Spleen (tissue), 11 donors: ENCODE results near the gene NEURL1. TPM values are rescaled to one million over a fixed set of nuclear protein-coding genes. Genes with fewer than 3 reads are reported as not detected.

Experiments used
- DNase-seq: peaks from one replicate; pipeline ENCODE4 v3.0.0-alpha.2; 2020
- H3K27ac ChIP-seq, 8 donors: fragments of 200-600 bp; sonication (generic) in 7 of 8; 1 replicate in 4 of 8; 2 replicates in 4 of 8; pipeline versions ENCODE4 v1.5.0 to v1.8.0; 2016 to 2021; ENCODE audit warnings: inconsistent platforms in 4 of 8, mild to moderate bottlenecking in 4 of 8, moderate library complexity in 1 of 8
- H3K27me3 ChIP-seq, 7 donors: fragments of 200-600 bp; sonication (generic) in 6 of 7; replicated peaks in 1 of 7; 1 replicate in 4 of 7; 2 replicates in 3 of 7; pipeline versions ENCODE4 v1.5.0 to v1.8.0; 2016 to 2021; ENCODE audit warnings: inconsistent platforms in 3 of 7, mild to moderate bottlenecking in 1 of 7
- H3K36me3 ChIP-seq, 6 donors: fragments of 200-600 bp; sonication (generic) in 5 of 6; 1 replicate in 4 of 6; 2 replicates in 2 of 6; pipeline versions ENCODE4 v1.5.0 to v1.8.0; 2016 to 2021; ENCODE audit warnings: inconsistent platforms in 2 of 6
- H3K4me1 ChIP-seq, 6 donors: fragments of 200-600 bp; sonication (generic) in 5 of 6; 1 replicate in 3 of 6; 2 replicates in 3 of 6; pipeline versions ENCODE4 v1.5.0 to v1.8.0; 2016 to 2021; ENCODE audit warnings: inconsistent platforms in 3 of 6
- H3K4me3 ChIP-seq, 8 donors: fragments of 200-600 bp; sonication (generic) in 7 of 8; 1 replicate in 4 of 8; 2 replicates in 4 of 8; pipeline versions ENCODE4 v1.5.0 to v1.8.0; 2016 to 2021; ENCODE audit warnings: inconsistent platforms in 4 of 8, mild to moderate bottlenecking in 4 of 8, moderate library complexity in 2 of 8
- H3K9me3 ChIP-seq, 8 donors: fragments of 200-600 bp; sonication (generic) in 7 of 8; 1 replicate in 4 of 8; 2 replicates in 4 of 8; pipeline versions ENCODE4 v1.5.0 to v1.8.0; 2016 to 2021; ENCODE audit warnings: inconsistent platforms in 4 of 8
- CTCF ChIP-seq, 11 experiments: fragments of 200-600 bp in 7 of 11; fragments of 450-650 bp in 4 of 11; sonication (generic) in 4 of 11; IDR thresholded peaks in 8 of 11; conservative IDR thresholded peaks in 3 of 11; 1 replicate in 7 of 11; 2 replicates in 4 of 11; pipeline versions ENCODE4 v1.4.0 to v1.8.0; 2016 to 2021; ENCODE audit warnings: antibody characterized with exemption in 11 of 11, inconsistent platforms in 4 of 11, mild to moderate bottlenecking in 1 of 11
- POLR2A ChIP-seq, 3 donors: fragments of 450-650 bp; IDR thresholded peaks; one replicate each; pipeline ENCODE4 v1.5.1; 2017; ENCODE audit warnings: antibody characterized with exemption in 3 of 3, mild to moderate bottlenecking in 1 of 3
- POLR2AphosphoS5 ChIP-seq, 3 donors: sonication (generic); formaldehyde crosslinking; IDR thresholded peaks; one replicate each; pipeline ENCODE4 v1.5.1; 2017; ENCODE audit warnings: antibody characterized with exemption in 3 of 3
- WGBS, 5 donors: extraction: QIAGEN DNeasy Blood & Tissue Kit in 3 of 5; methylation state at CpG; one replicate each; pipeline versions ENCODE4 v1.1.5 to v1.1.7; 2013 to 2018; 5-methylcytosine and 5-hydroxymethylcytosine counted together
- intact Hi-C: fragments of 100-400 bp; cut with DNase I; formaldehyde crosslinking; loops from one replicate; pipeline ENCODE4 v1.15.0; 2023; ENCODE audit warnings: low total_unique reads
- polyA plus RNA-seq, 3 donors: library from polyadenylated mRNA; stranded (reverse); fragments of 200-250 nt; gene quantifications; one replicate each; pipeline ENCODE4 v1.2.1, GENCODE V29; 2013
- total RNA-seq, 7 donors: library from RNA; depleted of rRNA in 3 of 7; stranded (reverse); fragments of >200 nt in 3 of 7; fragmentation: NEBNext Ultra II Directional in 4 of 7; extraction: Animal tissue kit (Norgen Biotek cat#: 25700) in 4 of 7; gene quantifications; one replicate each; pipeline versions ENCODE4 v1.1.0 to v1.2.1, GENCODE V29; 2016 to 2021
- donor health status: healthy with polysubstance abuse.
- donor health status: DM: no; HTN: no; CAD: no; lungs with moderate emphysema.
- donor health status: DM: no; HTN: no; CAD: no.
- donor health status: Bipolar disorder and iron deficiency.
- donor health status: healthy.
- donor health status: DM: no; HTN: no; CAD: no.
- donor health status: DM: yes; HTN: yes; CAD: no.

The NEURL1 gene
- total and polyA plus RNA-seq, 10 donors, result 0.43 to 3.6 (median 2.3) TPM

- DNase-seq, result no peak
- WGBS, 5 donors, result 82 to 93% (median 85%) methylated on average over 6 of the region's 6 CpGs
These were observed 103.5 kb downstream of the NEURL1 start for GRCh38 chr10:103597003-103597402.

GRCh38 chr10:103598654-103599115, 105.2 kb downstream of the NEURL1 start:
- Histone ChIP-seq H3K4me3 (no peak overlapping the region), H3K4me1 (peaks cover 0 to 10% (median 4%) of the 10 kb centered on the region in 6 donors), H3K9me3 (no peaks in the 10 kb centered on the region), H3K27ac (no peak overlapping the region), H3K27me3 (no peaks in the 10 kb centered on the region), H3K36me3 (peaks cover 0 to 38% (median 19%) of the 10 kb centered on the region in 6 donors)
- WGBS, 5 donors, result 59 to 75% (median 70%) methylated on average over 7 of the region's 7 CpGs
- TF ChIP-seq CTCF (IDR thresholded peaks at IDR 0.05 in 8 of 11, conservative IDR thresholded peaks at IDR 0.05 in 3 of 11) (peak in 8 of 11 experiments; percentile 23 to 59 (median 48)), POLR2A (IDR thresholded peaks at IDR 0.05) (no peak), POLR2AphosphoS5 (IDR thresholded peaks at IDR 0.05) (peak in 1 of 3 donors; percentile 11)
- DNase-seq, result no peak
- intact Hi-C loops, result loop anchor here (5.0 kb wide), 1 partner anchor 89 kb away; no protein-coding TSS in a partner anchor

More at GRCh38 chr10:103597003-103597402, 103.5 kb downstream of the NEURL1 start:
- no peak for TF ChIP-seq POLR2A (IDR thresholded peaks at IDR 0.05)
- intact Hi-C loops, result loop anchor here (5.0 kb wide), 1 partner anchor 90 kb away; no protein-coding TSS in a partner anchor
- no peaks in the 10 kb centered on the region for H3K9me3 ChIP-seq
- H3K27me3 ChIP-seq, result no peaks in the 10 kb centered on the region
- H3K36me3 ChIP-seq, result peaks cover 0 to 22% (median 2%) of the 10 kb centered on the region in 6 donors
- no peak overlapping the region for H3K4me3 ChIP-seq
- H3K4me1 ChIP-seq, result peaks cover 0 to 10% (median 4%) of the 10 kb centered on the region in 6 donors
- no peak overlapping the region for H3K27ac ChIP-seq

- Histone ChIP-seq H3K36me3 (peaks cover 0 to 44% (median 21%) of the 10 kb centered on the region in 6 donors), H3K9me3 (no peaks in the 10 kb centered on the region), H3K4me1 (peaks cover 0 to 10% (median 4%) of the 10 kb centered on the region in 6 donors), H3K4me3 (no peak overlapping the region), H3K27me3 (no peaks in the 10 kb centered on the region), H3K27ac (no peak overlapping the region)
- intact Hi-C loops, result loop anchor here (5.0 kb wide), 1 partner anchor 88 kb away; no protein-coding TSS in a partner anchor
- peak; percentile 64 for DNase-seq
- no peak for TF ChIP-seq POLR2A (IDR thresholded peaks at IDR 0.05)
- no peak for TF ChIP-seq POLR2AphosphoS5 (IDR thresholded peaks at IDR 0.05)
- no peak for TF ChIP-seq CTCF (IDR thresholded peaks at IDR 0.05 in 8 of 11, conservative IDR thresholded peaks at IDR 0.05 in 3 of 11)
- WGBS, 5 donors, result 71 to 88% (median 78%) methylated on average over 3 of the region's 3 CpGs
These were observed 105.7 kb downstream of the NEURL1 start for GRCh38 chr10:103599211-103599610.

GRCh38 chr10:103599907-103600306, 106.4 kb downstream of the NEURL1 start:
- H3K27me3 ChIP-seq, result no peaks in the 10 kb centered on the region
- no peak overlapping the region for H3K27ac ChIP-seq
- no peak overlapping the region for H3K4me3 ChIP-seq
- DNase-seq, result no peak
- intact Hi-C loops, result loop anchor here (5.0 kb wide), 1 partner anchor 87 kb away; no protein-coding TSS in a partner anchor
- no peaks in the 10 kb centered on the region for H3K9me3 ChIP-seq
- H3K4me1 ChIP-seq, result peaks cover 0 to 10% (median 4%) of the 10 kb centered on the region in 6 donors
- 79 to 93% (median 89%) methylated on average over 6 of the region's 6 CpGs for WGBS, 5 donors
- TF ChIP-seq CTCF (IDR thresholded peaks at IDR 0.05 in 8 of 11, conservative IDR thresholded peaks at IDR 0.05 in 3 of 11), result no peak
- no peak for TF ChIP-seq POLR2AphosphoS5 (IDR thresholded peaks at IDR 0.05)
- peaks cover 0 to 51% (median 21%) of the 10 kb centered on the region in 6 donors for H3K36me3 ChIP-seq
